ENCODE measurements around the gene TCF7L1. TPM values are rescaled to one million over a fixed set of nuclear protein-coding genes. Genes with fewer than 3 reads are reported as not detected.
"Not testable (repeated sequence)": the region's sequence is repeated elsewhere in the genome, so short reads cannot be mapped to it uniquely, and the experiment has no call there.

Gene TCF7L1
- total and polyA plus RNA-seq, 4 donors: 12.3 to 21.5 (median 13.8) TPM

- Histone ChIP-seq H3K27ac (ENCODE audit: low read depth in 1 of 2, low read length in 1 of 2) (peak overlapping the region; percentile 95 to 100), H3K36me3 (ENCODE audit: control insufficient read depth in 4 of 4, insufficient read depth in 4 of 4, low read length in 4 of 4) (peaks cover 3 to 23% (median 18%) of the 10 kb centered on the region in 4 donors), H3K9me3 (ENCODE audit: control insufficient read depth in 4 of 4, insufficient read depth in 3 of 4, low read length in 3 of 4) (no peaks in the 10 kb centered on the region), H3K4me3 (peak overlapping the region; percentile 80), H3K9ac (ENCODE audit: insufficient read depth in 1 of 2, low read length in 2 of 2) (peak overlapping the region; percentile 52 to 66), H3K27me3 (ENCODE audit: control insufficient read depth in 3 of 3, insufficient read depth in 3 of 3, low read length in 2 of 3) (no peaks in the 10 kb centered on the region), H3K4me1 (ENCODE audit: control insufficient read depth in 5 of 5, insufficient read depth in 5 of 5, low read length in 5 of 5) (peaks cover 0 to 36% (median 10%) of the 10 kb centered on the region in 5 donors)
- ATAC-seq (ENCODE audit: insufficient read depth, low FRiP score) (peak; percentile 33), DNase-seq (peak; percentile 24 to 65 (median 51))
- whole genome bisulfite sequencing, 2 donors: 3% methylated on average over 41 of the region's 41 CpGs
- TF ChIP-seq CTCF (IDR thresholded peaks at IDR 0.05; ENCODE audit: control extremely low read depth, extremely low read depth): no peak
Observed at GRCh38 chr2:85327160-85327821, 194.1 kb downstream of the TCF7L1 start.

GRCh38 chr2:85327822-85328617 is 194.8 kb downstream of the TCF7L1 start, which contains the start of gene TGOLN2:
TSS of gene TGOLN2 (minus strand) at chr2:85327989. CDS start at chr2:85327962, 27 bp downstream.
- Histone ChIP-seq H3K27me3 (ENCODE audit: control insufficient read depth in 3 of 3, insufficient read depth in 3 of 3, low read length in 2 of 3) (no peaks in the 10 kb centered on the region), H3K4me1 (ENCODE audit: control insufficient read depth in 5 of 5, insufficient read depth in 5 of 5, low read length in 5 of 5) (peaks cover 0 to 36% (median 10%) of the 10 kb centered on the region in 5 donors), H3K36me3 (ENCODE audit: control insufficient read depth in 4 of 4, insufficient read depth in 4 of 4, low read length in 4 of 4) (peaks cover 0 to 23% (median 13%) of the 10 kb centered on the region in 4 donors), H3K4me3 (peak within 1 kb of the TSS; percentile 80), H3K9me3 (ENCODE audit: control insufficient read depth in 4 of 4, insufficient read depth in 3 of 4, low read length in 3 of 4) (no peaks in the 10 kb centered on the region), H3K9ac (ENCODE audit: insufficient read depth in 1 of 2, low read length in 2 of 2) (peak within 1 kb of the TSS; percentile 84 to 91), H3K27ac (ENCODE audit: low read depth in 1 of 2, low read length in 1 of 2) (peak within 1 kb of the TSS; percentile 95 to 100)
- DNase-seq (peak; percentile 93 to 96 (median 95)), ATAC-seq (ENCODE audit: insufficient read depth, low FRiP score) (peak; percentile 96)
- no peak for TF ChIP-seq CTCF (IDR thresholded peaks at IDR 0.05; ENCODE audit: control extremely low read depth, extremely low read depth)
- WGBS, 2 donors: 0% methylated on average over 57 of the region's 57 CpGs

GRCh38 chr2:85329181-85329651 is 196.0 kb downstream of the TCF7L1 start:
- H3K9ac ChIP-seq (ENCODE audit: insufficient read depth in 1 of 2, low read length in 2 of 2): no peak overlapping the region
- H3K4me1 ChIP-seq (ENCODE audit: control insufficient read depth in 5 of 5, insufficient read depth in 5 of 5, low read length in 5 of 5): peaks cover 0 to 36% (median 10%) of the 10 kb centered on the region in 5 donors
- H3K27ac ChIP-seq (ENCODE audit: low read depth in 1 of 2, low read length in 1 of 2): no peak overlapping the region
- no peak overlapping the region for H3K4me3 ChIP-seq
- no peaks in the 10 kb centered on the region for H3K27me3 ChIP-seq (ENCODE audit: control insufficient read depth in 3 of 3, insufficient read depth in 3 of 3, low read length in 2 of 3)
- no peaks in the 10 kb centered on the region for H3K9me3 ChIP-seq (ENCODE audit: control insufficient read depth in 4 of 4, insufficient read depth in 3 of 4, low read length in 3 of 4)
- peaks cover 0 to 15% (median 8%) of the 10 kb centered on the region in 4 donors for H3K36me3 ChIP-seq (ENCODE audit: control insufficient read depth in 4 of 4, insufficient read depth in 4 of 4, low read length in 4 of 4)
- no peak for TF ChIP-seq CTCF (IDR thresholded peaks at IDR 0.05; ENCODE audit: control extremely low read depth, extremely low read depth)
- ATAC-seq (ENCODE audit: insufficient read depth, low FRiP score): no peak
- no peak for DNase-seq

- not testable (repeated sequence) for ATAC-seq (ENCODE audit: insufficient read depth, low FRiP score); H3K36me3 ChIP-seq (ENCODE audit: control insufficient read depth in 4 of 4, insufficient read depth in 4 of 4, low read length in 4 of 4); H3K9me3 ChIP-seq (ENCODE audit: control insufficient read depth in 4 of 4, insufficient read depth in 3 of 4, low read length in 3 of 4); DNase-seq; H3K4me3 ChIP-seq; H3K27ac ChIP-seq (ENCODE audit: low read depth in 1 of 2, low read length in 1 of 2); H3K27me3 ChIP-seq (ENCODE audit: control insufficient read depth in 3 of 3, insufficient read depth in 3 of 3, low read length in 2 of 3); H3K9ac ChIP-seq (ENCODE audit: insufficient read depth in 1 of 2, low read length in 2 of 2)
- peaks cover 0 to 35% (median 9%) of the 10 kb centered on the region in 5 donors for H3K4me1 ChIP-seq (ENCODE audit: control insufficient read depth in 5 of 5, insufficient read depth in 5 of 5, low read length in 5 of 5)
- WGBS, 2 donors: 83 to 95% methylated on average over 3 of the region's 3 CpGs
Observed at GRCh38 chr2:85329701-85330100, 196.5 kb downstream of the TCF7L1 start.
